H9 (cell line): Measurements from ENCODE around the gene ARHGEF17. TPM values are rescaled to one million over a fixed set of nuclear protein-coding genes. Genes with fewer than 3 reads are reported as not detected.

Source experiments
- DNase-seq: peaks from one replicate; pipeline ENCODE4 v3.0.0-alpha.2; 2017
- H2AFZ ChIP-seq: one replicate; pipeline ENCODE4 v1.6.1; 2013; ENCODE audit warnings: mild to moderate bottlenecking, low read length, control low read depth, moderate library complexity
- H2AK5ac ChIP-seq: 2 replicates; pipeline ENCODE4 v1.6.1; 2013; ENCODE audit warnings: low read length, control low read depth, mixed read lengths; ENCODE audit not compliant: insufficient read length
- H2BK120ac ChIP-seq: one replicate; pipeline ENCODE4 v1.6.1; 2013; ENCODE audit warnings: low read depth, mild to moderate bottlenecking, low read length, control low read depth, inconsistent platforms; ENCODE audit not compliant: poor library complexity, severe bottlenecking
- H2BK12ac ChIP-seq: 2 replicates; pipeline ENCODE4 v1.6.1; 2013; ENCODE audit warnings: low read length, control low read depth, mixed read lengths, low read depth; ENCODE audit not compliant: insufficient read length
- H2BK15ac ChIP-seq: 2 replicates; pipeline ENCODE4 v1.6.1; 2013; ENCODE audit warnings: low read depth, low read length, control low read depth
- H2BK20ac ChIP-seq: one replicate; pipeline ENCODE4 v1.6.1; 2013; ENCODE audit warnings: low read depth, mild to moderate bottlenecking, low read length, control low read depth, inconsistent platforms; ENCODE audit not compliant: poor library complexity, severe bottlenecking
- H2BK5ac ChIP-seq: 2 replicates; pipeline ENCODE4 v1.6.1; 2013; ENCODE audit warnings: low read length, control low read depth, mixed read lengths; ENCODE audit not compliant: insufficient read length
- H3K14ac ChIP-seq: 2 replicates; pipeline ENCODE4 v1.6.1; 2013; ENCODE audit warnings: low read length, control low read depth; ENCODE audit not compliant: insufficient read depth
- H3K18ac ChIP-seq: 2 replicates; pipeline ENCODE4 v1.6.1; 2013; ENCODE audit warnings: low read depth, mild to moderate bottlenecking, mixed read lengths, low read length, control low read depth; ENCODE audit not compliant: insufficient read length
- H3K23ac ChIP-seq: 2 replicates; pipeline ENCODE4 v1.6.1; 2013; ENCODE audit warnings: low read length, control low read depth, mixed read lengths, low read depth; ENCODE audit not compliant: insufficient read length
- H3K23me2 ChIP-seq: 2 replicates; pipeline ENCODE4 v1.6.1; 2013; ENCODE audit warnings: low read depth, mild to moderate bottlenecking, mixed read lengths, low read length, control low read depth; ENCODE audit not compliant: insufficient read length, poor library complexity, severe bottlenecking
- H3K27ac ChIP-seq: 2 replicates; pipeline ENCODE4 v1.5.1; 2013; ENCODE audit warnings: low read length, control low read depth, mixed read lengths, low read depth; ENCODE audit not compliant: insufficient read length
- H3K27me3 ChIP-seq: 2 replicates; pipeline ENCODE4 v1.6.1; 2013; ENCODE audit warnings: low read length, control low read depth, inconsistent platforms; ENCODE audit not compliant: insufficient read depth
- H3K4ac ChIP-seq: 2 replicates; pipeline ENCODE4 v1.6.1; 2013; ENCODE audit warnings: low read depth, mild to moderate bottlenecking, control low read depth, inconsistent platforms, low read length, moderate library complexity
- H3K4me1 ChIP-seq: 2 replicates; pipeline ENCODE4 v1.6.1; 2013; ENCODE audit warnings: low read length, control low read depth, inconsistent platforms; ENCODE audit not compliant: insufficient read depth
- H3K4me2 ChIP-seq: 2 replicates; pipeline ENCODE4 v1.6.1; 2013; ENCODE audit warnings: low read length, control low read depth, mixed read lengths; ENCODE audit not compliant: insufficient read length, insufficient read depth
- H3K56ac ChIP-seq: 2 replicates; pipeline ENCODE4 v1.6.1; 2013; ENCODE audit warnings: low read depth, mild to moderate bottlenecking, mixed read lengths, low read length, control low read depth; ENCODE audit not compliant: insufficient read length
- H3K79me1 ChIP-seq: 2 replicates; pipeline ENCODE4 v1.6.1; 2013; ENCODE audit warnings: low read depth, mild to moderate bottlenecking, moderate library complexity, low read length, control low read depth, inconsistent platforms; ENCODE audit not compliant: insufficient read depth, poor library complexity, severe bottlenecking
- H3K79me2 ChIP-seq: 2 replicates; pipeline ENCODE4 v1.6.1; 2013; ENCODE audit warnings: low read length, control low read depth, inconsistent platforms; ENCODE audit not compliant: insufficient read depth
- H3K9ac ChIP-seq: 2 replicates; pipeline ENCODE4 v1.6.1; 2013; ENCODE audit warnings: low read length, control low read depth, mixed read lengths; ENCODE audit not compliant: insufficient read length; ENCODE audit errors: extremely low read depth
- H3K9me3 ChIP-seq: one replicate; pipeline ENCODE4 v1.6.1; 2013; ENCODE audit warnings: low read depth, low read length, inconsistent platforms; ENCODE audit not compliant: control insufficient read depth
- H3T11ph ChIP-seq: one replicate; pipeline ENCODE4 v1.6.1; 2013; ENCODE audit warnings: mild to moderate bottlenecking, low read length, control low read depth, inconsistent platforms
- H4K20me1 ChIP-seq: one replicate; pipeline ENCODE4 v1.6.1; 2013; ENCODE audit not compliant: control insufficient read depth, insufficient read length, insufficient read depth
- H4K5ac ChIP-seq: 2 replicates; pipeline ENCODE4 v1.6.1; 2013; ENCODE audit warnings: low read depth, mild to moderate bottlenecking, mixed read lengths, low read length, control low read depth; ENCODE audit not compliant: insufficient read length
- H4K8ac ChIP-seq: replicated peaks from 2 replicates; pipeline ENCODE4 v1.6.1; 2013; ENCODE audit warnings: low read length, control low read depth, mixed read lengths, low read depth; ENCODE audit not compliant: insufficient read length
- H4K91ac ChIP-seq: 2 replicates; pipeline ENCODE4 v1.6.1; 2013; ENCODE audit warnings: low read depth, mild to moderate bottlenecking, moderate library complexity, mixed read lengths, low read length, control low read depth; ENCODE audit not compliant: insufficient read length
- H3K27ac Mint-ChIP-seq, 3 experiments: 2 replicates in 2 of 3; 3 replicates in 1 of 3; pipeline ENCODE4 v1.8.0; 2020 to 2021; ENCODE audit warnings: mixed read lengths in 3 of 3, mild to moderate bottlenecking in 1 of 3, moderate library complexity in 1 of 3
- H3K27me3 Mint-ChIP-seq: 2 replicates; pipeline ENCODE4 v1.8.0; 2021; ENCODE audit warnings: low read depth, mild to moderate bottlenecking, moderate library complexity, mixed read lengths
- H3K36me3 Mint-ChIP-seq, 3 experiments: 2 replicates in 2 of 3; 3 replicates in 1 of 3; pipeline ENCODE4 v1.8.0; 2020 to 2021; ENCODE audit warnings: low read depth in 3 of 3, mixed read lengths in 3 of 3; ENCODE audit not compliant: insufficient read depth in 1 of 3
- H3K4me1 Mint-ChIP-seq, 2 experiments: 2 replicates each; pipeline ENCODE4 v1.8.0; 2020; ENCODE audit warnings: mixed read lengths in 2 of 2
- H3K4me3 Mint-ChIP-seq, 2 experiments: 2 replicates in 1 of 2; 3 replicates in 1 of 2; pipeline ENCODE4 v1.8.0; 2020 to 2021; ENCODE audit warnings: mild to moderate bottlenecking in 2 of 2, mixed read lengths in 2 of 2, moderate library complexity in 1 of 2
- H3K9me3 Mint-ChIP-seq, 2 experiments: 2 replicates in 1 of 2; 3 replicates in 1 of 2; pipeline ENCODE4 v1.8.0; 2020; ENCODE audit warnings: mild to moderate bottlenecking in 2 of 2, mixed read lengths in 2 of 2, moderate library complexity in 1 of 2
- WGBS: extraction: QIAGEN DNeasy Blood & Tissue Kit; methylation state at CpG from one replicate; pipeline ENCODE4 v1.1.7; 2013; ENCODE audit warnings: missing lambda C conversion rate, low lambda C conversion rate, mixed read lengths; ENCODE audit not compliant: insufficient read length; ENCODE audit errors: extremely low coverage; 5-methylcytosine and 5-hydroxymethylcytosine counted together
- total RNA-seq: library from RNA; stranded (reverse); gene quantifications from 2 replicates; pipeline ENCODE4 v1.2.1, GENCODE V29; 2021
- TF ChIP-seq, protein P1 (sequence below): fragments of 200-600 bp; sonication (generic); conservative IDR thresholded peaks from 3 replicates; pipeline ENCODE4 v1.8.0; 2021; ENCODE audit warnings: antibody characterized with exemption, mild to moderate bottlenecking

The ARHGEF17 gene
- total RNA-seq, 1 experiment from 2014 or later = 7.4 TPM

DNA sequence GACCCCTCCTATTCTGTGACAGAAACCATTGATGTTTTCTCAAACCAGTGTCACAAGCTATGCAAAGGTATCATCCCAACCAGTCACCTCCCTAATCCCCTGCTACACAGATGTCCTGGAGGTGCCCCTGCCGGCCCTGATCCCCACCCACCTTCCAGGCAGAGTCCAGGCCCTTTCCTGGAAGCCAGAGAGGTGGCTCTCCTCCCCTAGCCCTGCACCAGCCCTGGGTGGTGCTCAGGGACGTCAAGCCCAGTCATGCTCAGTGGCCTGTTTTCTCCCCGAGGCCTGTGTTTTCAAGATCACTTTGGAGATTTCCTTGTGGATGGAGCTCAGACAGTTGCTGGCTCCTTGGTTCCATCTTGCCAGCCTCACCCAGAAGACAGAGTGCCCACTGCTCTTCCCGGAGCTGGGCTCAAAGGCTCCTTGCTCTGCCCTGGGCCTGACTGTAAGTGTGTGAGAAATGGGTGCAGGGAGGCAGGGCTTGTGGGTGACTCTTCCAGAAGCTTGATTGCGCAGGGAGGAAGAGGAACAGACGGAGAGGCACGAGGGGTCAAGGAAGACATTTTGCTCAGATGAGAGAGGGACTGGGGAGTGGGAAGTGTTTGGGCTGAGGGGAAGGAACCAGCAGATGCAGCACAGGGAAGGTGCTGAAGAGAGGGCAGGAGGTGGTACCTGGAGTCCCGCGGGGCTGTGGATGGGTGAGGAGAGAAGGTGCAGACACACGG is 24.6 kb upstream of the ARHGEF17 start:
- H3K14ac ChIP-seq = no peak overlapping the region; the same call in 1 of the 2 replicates
- H2BK5ac ChIP-seq = no peak overlapping the region
- H2BK120ac ChIP-seq = no peak overlapping the region
- H3T11ph ChIP-seq = no peak overlapping the region
- no peak overlapping the region for H3K4me3 Mint-ChIP-seq
- no CpG with 5 or more reads among the region's 10 CpGs for WGBS
- H3K36me3 Mint-ChIP-seq = no peaks in the 10 kb centered on the region
- peak overlapping the region in 1 of 3 experiments; percentile 20; a peak in 3 of 7 replicates for H3K27ac Mint-ChIP-seq
- H3K27me3 Mint-ChIP-seq = peaks cover 22% of the 10 kb centered on the region
- TF ChIP-seq, protein P1, sequence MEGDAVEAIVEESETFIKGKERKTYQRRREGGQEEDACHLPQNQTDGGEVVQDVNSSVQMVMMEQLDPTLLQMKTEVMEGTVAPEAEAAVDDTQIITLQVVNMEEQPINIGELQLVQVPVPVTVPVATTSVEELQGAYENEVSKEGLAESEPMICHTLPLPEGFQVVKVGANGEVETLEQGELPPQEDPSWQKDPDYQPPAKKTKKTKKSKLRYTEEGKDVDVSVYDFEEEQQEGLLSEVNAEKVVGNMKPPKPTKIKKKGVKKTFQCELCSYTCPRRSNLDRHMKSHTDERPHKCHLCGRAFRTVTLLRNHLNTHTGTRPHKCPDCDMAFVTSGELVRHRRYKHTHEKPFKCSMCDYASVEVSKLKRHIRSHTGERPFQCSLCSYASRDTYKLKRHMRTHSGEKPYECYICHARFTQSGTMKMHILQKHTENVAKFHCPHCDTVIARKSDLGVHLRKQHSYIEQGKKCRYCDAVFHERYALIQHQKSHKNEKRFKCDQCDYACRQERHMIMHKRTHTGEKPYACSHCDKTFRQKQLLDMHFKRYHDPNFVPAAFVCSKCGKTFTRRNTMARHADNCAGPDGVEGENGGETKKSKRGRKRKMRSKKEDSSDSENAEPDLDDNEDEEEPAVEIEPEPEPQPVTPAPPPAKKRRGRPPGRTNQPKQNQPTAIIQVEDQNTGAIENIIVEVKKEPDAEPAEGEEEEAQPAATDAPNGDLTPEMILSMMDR = no peak
- DNase-seq = no peak
- no peaks in the 10 kb centered on the region for H3K9me3 ChIP-seq
- no peaks in the 10 kb centered on the region for H3K23me2 ChIP-seq
- no peak overlapping the region for H3K9ac ChIP-seq
- H3K79me2 ChIP-seq = no peaks in the 10 kb centered on the region
- H4K5ac ChIP-seq = no peak overlapping the region
- H4K8ac ChIP-seq = no peak overlapping the region
- H2AK5ac ChIP-seq = no peak overlapping the region
- H3K23ac ChIP-seq = no peak overlapping the region
- no peak overlapping the region for H2BK12ac ChIP-seq
- no peak overlapping the region for H3K27ac ChIP-seq
- H3K79me1 ChIP-seq = no peaks in the 10 kb centered on the region
- no peak overlapping the region for H2AFZ ChIP-seq
- peaks cover 2 to 8% of the 10 kb centered on the region in 2 experiments; a peak in 2 of 4 replicates for H3K4me1 Mint-ChIP-seq
- no peak overlapping the region for H3K56ac ChIP-seq
- no peaks in the 10 kb centered on the region for H3K9me3 Mint-ChIP-seq
- no peaks in the 10 kb centered on the region for H4K20me1 ChIP-seq
- H2BK20ac ChIP-seq = no peak overlapping the region
- no peaks in the 10 kb centered on the region for H3K4me1 ChIP-seq
- no peaks in the 10 kb centered on the region for H3K27me3 ChIP-seq
- no peak overlapping the region for H3K4me2 ChIP-seq
- no peak overlapping the region for H4K91ac ChIP-seq
- no peak overlapping the region for H3K4ac ChIP-seq
- no peak overlapping the region for H3K18ac ChIP-seq
- no peak overlapping the region for H2BK15ac ChIP-seq
